Upper lobe of left lung (tissue), 6 donors: ENCODE results near the gene ITLN1. TPM values are rescaled to one million over a fixed set of nuclear protein-coding genes. Genes with fewer than 3 reads are reported as not detected.

Experiments used
- ATAC-seq, 2 donors: fragments of 200-7000 bp; cut with Tn5 transposase; one replicate each; pipeline ENCODE4 v1.9.1; 2022; ENCODE audit warnings: mild to moderate bottlenecking in 2 of 2, moderate library complexity in 2 of 2; ENCODE audit not compliant: low FRiP score in 2 of 2
- DNase-seq, 2 donors: peaks; one replicate each; pipeline ENCODE4 v3.0.0-alpha.2; 2019 to 2020
- H3K27ac ChIP-seq, 4 donors: fragments of 200-600 bp; sonication (generic); one replicate each; pipeline ENCODE4 v1.5.1; 2016 to 2019
- H3K27me3 ChIP-seq, 4 donors: fragments of 200-600 bp; sonication (generic); one replicate each; pipeline ENCODE4 v1.5.1; 2017 to 2019
- H3K36me3 ChIP-seq, 4 donors: fragments of 200-600 bp; sonication (generic); one replicate each; pipeline ENCODE4 v1.5.1; 2016 to 2019
- H3K4me1 ChIP-seq, 4 donors: fragments of 200-600 bp; sonication (generic); one replicate each; pipeline ENCODE4 v1.5.1; 2018 to 2019
- H3K4me3 ChIP-seq, 4 donors: fragments of 200-600 bp; sonication (generic); one replicate each; pipeline ENCODE4 v1.5.1; 2017 to 2019; ENCODE audit warnings: mild to moderate bottlenecking in 2 of 4, moderate library complexity in 1 of 4
- H3K9me3 ChIP-seq, 4 donors: fragments of 200-600 bp; sonication (generic); one replicate each; pipeline ENCODE4 v1.5.1; 2018 to 2019
- EP300 ChIP-seq, 4 donors: sonication (generic); formaldehyde crosslinking; IDR thresholded peaks; one replicate each; pipeline ENCODE4 v1.5.1; 2017; ENCODE audit warnings: antibody characterized with exemption in 4 of 4, control low read depth in 2 of 4
- POLR2A ChIP-seq, 4 donors: fragments of 450-650 bp; IDR thresholded peaks; one replicate each; pipeline ENCODE4 v1.5.1; 2016 to 2017; ENCODE audit warnings: antibody characterized with exemption in 4 of 4, mild to moderate bottlenecking in 2 of 4
- POLR2AphosphoS5 ChIP-seq, 2 donors: sonication (generic); formaldehyde crosslinking; IDR thresholded peaks; one replicate each; pipeline ENCODE4 v1.5.1; 2017; ENCODE audit warnings: antibody characterized with exemption in 2 of 2
- WGBS, 2 donors: methylation state at CpG; one replicate each; pipeline ENCODE4 v1.1.5; 2017 to 2018; 5-methylcytosine and 5-hydroxymethylcytosine counted together
- total RNA-seq, 6 donors: library from RNA; depleted of rRNA in 4 of 6; stranded (reverse); fragments of >200 nt in 4 of 6; gene quantifications; one replicate each; pipeline versions ENCODE4 v1.1.0 to v1.2.1, GENCODE V29; 2016 to 2021
- TF ChIP-seq, protein P1 (sequence below), 6 experiments: fragments of 450-650 bp in 4 of 6; fragments of 200-600 bp in 2 of 6; sonication (generic) in 2 of 6; IDR thresholded peaks; one replicate each; pipeline ENCODE4 v1.5.1; 2016 to 2019; ENCODE audit warnings: antibody characterized with exemption in 6 of 6
- donor health status: DM: no; HTN: no; CAD: no; lungs with moderate emphysema.
- donor health status: DM: no; HTN: yes; CAD: no; lungs with severe emphysema.

The ITLN1 gene
- total RNA-seq, 6 donors from 2014 or later: 1.2 to 28.8 (median 2.2) TPM; not detected in 1

GRCh38 chr1:160855181-160855981, 29.6 kb downstream of the ITLN1 start:
- no peak overlapping the region for H3K4me3 ChIP-seq
- H3K27ac ChIP-seq: peak overlapping the region in 2 of 4 donors; percentile 1 to 33
- no peak for DNase-seq
- no peaks in the 10 kb centered on the region for H3K9me3 ChIP-seq
- no peaks in the 10 kb centered on the region for H3K36me3 ChIP-seq
- ATAC-seq: peak in 1 of 2 donors; percentile 22
- TF ChIP-seq EP300 (IDR thresholded peaks at IDR 0.05) (no peak), POLR2A (IDR thresholded peaks at IDR 0.05) (no peak), POLR2AphosphoS5 (IDR thresholded peaks at IDR 0.05) (no peak)
- TF ChIP-seq, protein P1, sequence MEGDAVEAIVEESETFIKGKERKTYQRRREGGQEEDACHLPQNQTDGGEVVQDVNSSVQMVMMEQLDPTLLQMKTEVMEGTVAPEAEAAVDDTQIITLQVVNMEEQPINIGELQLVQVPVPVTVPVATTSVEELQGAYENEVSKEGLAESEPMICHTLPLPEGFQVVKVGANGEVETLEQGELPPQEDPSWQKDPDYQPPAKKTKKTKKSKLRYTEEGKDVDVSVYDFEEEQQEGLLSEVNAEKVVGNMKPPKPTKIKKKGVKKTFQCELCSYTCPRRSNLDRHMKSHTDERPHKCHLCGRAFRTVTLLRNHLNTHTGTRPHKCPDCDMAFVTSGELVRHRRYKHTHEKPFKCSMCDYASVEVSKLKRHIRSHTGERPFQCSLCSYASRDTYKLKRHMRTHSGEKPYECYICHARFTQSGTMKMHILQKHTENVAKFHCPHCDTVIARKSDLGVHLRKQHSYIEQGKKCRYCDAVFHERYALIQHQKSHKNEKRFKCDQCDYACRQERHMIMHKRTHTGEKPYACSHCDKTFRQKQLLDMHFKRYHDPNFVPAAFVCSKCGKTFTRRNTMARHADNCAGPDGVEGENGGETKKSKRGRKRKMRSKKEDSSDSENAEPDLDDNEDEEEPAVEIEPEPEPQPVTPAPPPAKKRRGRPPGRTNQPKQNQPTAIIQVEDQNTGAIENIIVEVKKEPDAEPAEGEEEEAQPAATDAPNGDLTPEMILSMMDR (IDR thresholded peaks at IDR 0.05): no peak
- no peaks in the 10 kb centered on the region for H3K4me1 ChIP-seq
- 58 to 63% methylated on average over 7 to 9 of the region's 9 CpGs for WGBS, 2 donors
- no peaks in the 10 kb centered on the region for H3K27me3 ChIP-seq

DNA sequence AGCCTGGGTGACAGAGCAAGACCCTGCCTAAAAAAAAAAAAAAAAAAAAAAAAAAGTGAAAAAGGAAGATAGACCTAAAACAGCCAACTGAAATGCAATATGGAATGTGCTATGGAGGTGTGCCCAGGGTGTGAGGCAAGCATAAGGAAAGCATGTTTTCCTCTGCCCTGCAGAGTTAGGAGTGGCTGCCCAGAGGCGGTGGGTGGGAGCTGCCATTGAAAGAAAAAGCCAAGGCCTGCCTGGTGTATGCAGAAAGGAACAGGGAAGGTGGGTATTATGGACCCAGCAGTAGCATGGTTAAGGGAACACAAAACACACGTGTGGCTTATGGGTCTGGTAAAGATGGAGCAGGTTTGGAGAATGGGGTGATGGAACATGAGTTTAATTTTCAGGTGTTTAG, 31.2 kb downstream of the ITLN1 start:
- no peak for ATAC-seq
- Histone ChIP-seq H3K27me3 (no peaks in the 10 kb centered on the region), H3K27ac (no peak overlapping the region), H3K4me3 (no peak overlapping the region), H3K36me3 (no peaks in the 10 kb centered on the region), H3K4me1 (no peaks in the 10 kb centered on the region), H3K9me3 (no peaks in the 10 kb centered on the region)
- TF ChIP-seq, protein P1 (IDR thresholded peaks at IDR 0.05): no peak
- TF ChIP-seq POLR2A (IDR thresholded peaks at IDR 0.05) (no peak), POLR2AphosphoS5 (IDR thresholded peaks at IDR 0.05) (no peak), EP300 (IDR thresholded peaks at IDR 0.05) (no peak)
- WGBS, 2 donors: 90 to 93% methylated on average over 2 of the region's 2 CpGs
- no peak for DNase-seq

GRCh38 chr1:160853014-160853413, 32.0 kb downstream of the ITLN1 start:
- no peak for DNase-seq
- H3K27ac ChIP-seq: no peak overlapping the region
- WGBS, 2 donors: 91 to 94% methylated on average over 3 of the region's 3 CpGs
- no peak for ATAC-seq
- no peak overlapping the region for H3K4me3 ChIP-seq
- H3K9me3 ChIP-seq: no peaks in the 10 kb centered on the region
- H3K27me3 ChIP-seq: no peaks in the 10 kb centered on the region
- H3K36me3 ChIP-seq: no peaks in the 10 kb centered on the region
- TF ChIP-seq POLR2AphosphoS5 (IDR thresholded peaks at IDR 0.05) (no peak), EP300 (IDR thresholded peaks at IDR 0.05) (no peak), POLR2A (IDR thresholded peaks at IDR 0.05) (no peak)
- TF ChIP-seq, protein P1 (IDR thresholded peaks at IDR 0.05): no peak
- H3K4me1 ChIP-seq: no peaks in the 10 kb centered on the region

- Histone ChIP-seq H3K36me3 (no peaks in the 10 kb centered on the region), H3K9me3 (no peaks in the 10 kb centered on the region), H3K4me1 (no peaks in the 10 kb centered on the region), H3K27ac (no peak overlapping the region), H3K27me3 (no peaks in the 10 kb centered on the region), H3K4me3 (no peak overlapping the region)
- no peak for DNase-seq
- no peak for ATAC-seq
- 85 to 89% methylated on average over 8 of the region's 8 CpGs for WGBS, 2 donors
- no peak for TF ChIP-seq POLR2A (IDR thresholded peaks at IDR 0.05)
- TF ChIP-seq, protein P1 (IDR thresholded peaks at IDR 0.05): no peak
- no peak for TF ChIP-seq EP300 (IDR thresholded peaks at IDR 0.05)
- no peak for TF ChIP-seq POLR2AphosphoS5 (IDR thresholded peaks at IDR 0.05)
Measured at GRCh38 chr1:160850993-160851392, 34.0 kb downstream of the ITLN1 start.

DNA sequence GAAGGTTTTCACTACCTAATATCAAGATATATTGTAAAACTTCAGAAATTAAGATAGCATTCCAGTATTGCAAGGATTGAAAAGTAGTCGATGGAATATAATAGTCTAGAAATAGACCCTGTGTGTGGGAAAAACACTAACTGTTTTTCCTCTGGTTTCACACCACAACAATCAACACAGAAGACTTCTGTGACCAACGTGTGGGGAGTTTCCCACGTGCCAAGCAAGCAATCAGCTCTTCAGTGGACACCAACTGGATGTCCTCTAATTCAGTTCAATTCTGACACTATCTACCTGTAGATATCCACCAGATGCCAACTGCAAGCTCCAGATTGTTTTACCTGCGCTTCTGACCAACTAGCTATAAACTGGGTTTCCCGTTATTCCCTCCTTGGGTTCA, 34.4 kb downstream of the ITLN1 start:
- TF ChIP-seq POLR2AphosphoS5 (IDR thresholded peaks at IDR 0.05): no peak
- 78 to 87% methylated on average over 5 of the region's 5 CpGs for whole genome bisulfite sequencing, 2 donors

More for the DNA sequence above, 34.4 kb downstream of the ITLN1 start:
- Histone ChIP-seq H3K27me3 (no peaks in the 10 kb centered on the region), H3K4me3 (no peak overlapping the region), H3K36me3 (no peaks in the 10 kb centered on the region), H3K27ac (no peak overlapping the region), H3K4me1 (no peaks in the 10 kb centered on the region), H3K9me3 (no peaks in the 10 kb centered on the region)
- no peak for DNase-seq
- ATAC-seq: no peak
